Neural cell (in vitro differentiated cells): Measurements from ENCODE around the gene RHOH. TPM values are rescaled to one million over a fixed set of nuclear protein-coding genes. Genes with fewer than 3 reads are reported as not detected.

ENCODE experiments used
- H2AFZ ChIP-seq: fragments of 200-600, 300-800 bp; sonication (generic), shearing (Covaris generic); 2 replicates; pipeline ENCODE4 v1.6.0; 2014; ENCODE audit warnings: low read depth, mild to moderate bottlenecking, antibody characterized with exemption, low read length, moderate library complexity
- H3F3A ChIP-seq: fragments of 200-600 bp; shearing (Covaris generic); 2 replicates; pipeline ENCODE4 v1.6.1; 2016; ENCODE audit warnings: mild to moderate bottlenecking, moderate library complexity, mixed read lengths, antibody characterized with exemption, low read length; ENCODE audit not compliant: insufficient read depth, poor library complexity, severe bottlenecking
- H3K27ac ChIP-seq: fragments of 200-600, 300-800 bp; sonication (generic), shearing (Covaris generic); 2 replicates; pipeline ENCODE4 v1.5.1; 2014; ENCODE audit warnings: mild to moderate bottlenecking, low read length, moderate library complexity
- H3K27me3 ChIP-seq: fragments of 300-800, 200-600 bp; sonication (generic), shearing (Covaris generic); 2 replicates; pipeline ENCODE4 v1.6.0; 2014; ENCODE audit warnings: mild to moderate bottlenecking, low read depth, low read length, moderate library complexity; ENCODE audit not compliant: insufficient read depth
- H3K36me3 ChIP-seq: fragments of 300-800, 200-600 bp; sonication (generic), shearing (Covaris generic); 2 replicates; pipeline ENCODE4 v1.5.1; 2014; ENCODE audit warnings: mild to moderate bottlenecking, antibody characterized with exemption, low read length, moderate library complexity; ENCODE audit not compliant: insufficient read depth
- H3K4me2 ChIP-seq: fragments of 300-800, 200-600 bp; sonication (generic), shearing (Covaris generic); 2 replicates; pipeline ENCODE4 v1.6.0; 2014; ENCODE audit warnings: mild to moderate bottlenecking, low read length
- H3K4me3 ChIP-seq: fragments of 300-800, 200-600 bp; sonication (generic), shearing (Covaris generic); 2 replicates; pipeline ENCODE4 v1.5.1; 2014; ENCODE audit warnings: mild to moderate bottlenecking, low read length, moderate library complexity
- H3K79me2 ChIP-seq: fragments of 200-600 bp; shearing (Covaris generic); replicated peaks from 2 replicates; pipeline ENCODE4 v1.6.0; 2014; ENCODE audit warnings: mild to moderate bottlenecking, low read length, moderate library complexity; ENCODE audit not compliant: insufficient read depth
- H3K9ac ChIP-seq: fragments of 300-800, 200-600 bp; sonication (generic), shearing (Covaris generic); 2 replicates; pipeline ENCODE4 v1.6.1; 2016; ENCODE audit warnings: mild to moderate bottlenecking, low read length, mixed read lengths
- H3K9me2 ChIP-seq: fragments of 200-600 bp; shearing (Covaris generic); 2 replicates; pipeline ENCODE4 v1.6.1; 2016; ENCODE audit warnings: mild to moderate bottlenecking, low read length, mixed read lengths; ENCODE audit not compliant: insufficient read depth
- H3K9me3 ChIP-seq: fragments of 200-600, 300-800 bp; sonication (generic), shearing (Covaris generic); 2 replicates; pipeline ENCODE4 v1.6.1; 2016; ENCODE audit warnings: mild to moderate bottlenecking, mixed run types, low read length, moderate library complexity, mixed read lengths
- H4K20me1 ChIP-seq: fragments of 200-600 bp; shearing (Covaris generic); 2 replicates; pipeline ENCODE4 v1.6.1; 2016; ENCODE audit warnings: mild to moderate bottlenecking, mixed run types; ENCODE audit not compliant: insufficient read depth
- EP300 ChIP-seq: fragments of 450-650 bp; conservative IDR thresholded peaks from 2 replicates; pipeline ENCODE4 v1.6.1; 2014; ENCODE audit warnings: antibody characterized with exemption, mild to moderate bottlenecking, moderate library complexity; ENCODE audit not compliant: poor library complexity, severe bottlenecking
- EZH2 ChIP-seq: fragments of 200-600, 300-800 bp; shearing (Covaris generic), sonication (generic); IDR thresholded peaks from 2 replicates; pipeline ENCODE4 v1.6.1; 2014; ENCODE audit warnings: antibody characterized with exemption, low read length, borderline replicate concordance, mild to moderate bottlenecking; ENCODE audit not compliant: insufficient read depth, poor library complexity, severe bottlenecking
- MXI1 ChIP-seq: fragments of 450-650 bp; conservative IDR thresholded peaks from 2 replicates; pipeline ENCODE4 v1.6.1; 2014; ENCODE audit warnings: antibody characterized with exemption, mild to moderate bottlenecking; ENCODE audit not compliant: poor library complexity, severe bottlenecking
- POLR2AphosphoS5 ChIP-seq: IDR thresholded peaks from 2 replicates; pipeline ENCODE4 v1.6.1; 2012
- RAD21 ChIP-seq: fragments of 450-650 bp; conservative IDR thresholded peaks from 2 replicates; pipeline ENCODE4 v1.6.1; 2014; ENCODE audit warnings: antibody characterized with exemption, mild to moderate bottlenecking, moderate library complexity
- SMC3 ChIP-seq: fragments of 450-650 bp; conservative IDR thresholded peaks from 2 replicates; pipeline ENCODE4 v1.6.1; 2014; ENCODE audit warnings: antibody characterized with exemption, mild to moderate bottlenecking, moderate library complexity; ENCODE audit not compliant: poor library complexity
- TAF1 ChIP-seq: IDR thresholded peaks from 2 replicates; pipeline ENCODE4 v1.6.1; 2012; ENCODE audit warnings: low read depth
- polyA plus RNA-seq: library from polyadenylated mRNA; depleted of rRNA; stranded (reverse); fragments of >200 nt; gene quantifications from 2 replicates; pipeline ENCODE4 v1.2.3, GENCODE V29; 2014
- TF ChIP-seq, protein P1 (sequence below): IDR thresholded peaks from 2 replicates; pipeline ENCODE4 v1.6.1; 2012; ENCODE audit warnings: borderline replicate concordance
- TF ChIP-seq, protein P2 (sequence below): fragments of 450-650 bp; IDR thresholded peaks from 2 replicates; pipeline ENCODE4 v1.5.1; 2014; ENCODE audit warnings: antibody characterized with exemption, mild to moderate bottlenecking, moderate library complexity; ENCODE audit not compliant: poor library complexity, severe bottlenecking

RHOH gene
- polyA plus RNA-seq, 1 donor from 2014 or later = not detected

- no peak overlapping the region for H3K4me3 ChIP-seq
- no peak overlapping the region for H2AFZ ChIP-seq
- H3K36me3 ChIP-seq = no peaks in the 10 kb centered on the region
- H3K27me3 ChIP-seq = no peaks in the 10 kb centered on the region
- H3K79me2 ChIP-seq = no peaks in the 10 kb centered on the region
- no peaks in the 10 kb centered on the region for H4K20me1 ChIP-seq
- H3K27ac ChIP-seq = no peak overlapping the region
- H3K4me2 ChIP-seq = no peak overlapping the region
- H3K9me2 ChIP-seq = no peaks in the 10 kb centered on the region
- TF ChIP-seq RAD21 (no peak), SMC3 (no peak), MXI1 (no peak), EZH2 (no peak), POLR2AphosphoS5 (no peak), EP300 (no peak), TAF1 (no peak)
- TF ChIP-seq, protein P1, sequence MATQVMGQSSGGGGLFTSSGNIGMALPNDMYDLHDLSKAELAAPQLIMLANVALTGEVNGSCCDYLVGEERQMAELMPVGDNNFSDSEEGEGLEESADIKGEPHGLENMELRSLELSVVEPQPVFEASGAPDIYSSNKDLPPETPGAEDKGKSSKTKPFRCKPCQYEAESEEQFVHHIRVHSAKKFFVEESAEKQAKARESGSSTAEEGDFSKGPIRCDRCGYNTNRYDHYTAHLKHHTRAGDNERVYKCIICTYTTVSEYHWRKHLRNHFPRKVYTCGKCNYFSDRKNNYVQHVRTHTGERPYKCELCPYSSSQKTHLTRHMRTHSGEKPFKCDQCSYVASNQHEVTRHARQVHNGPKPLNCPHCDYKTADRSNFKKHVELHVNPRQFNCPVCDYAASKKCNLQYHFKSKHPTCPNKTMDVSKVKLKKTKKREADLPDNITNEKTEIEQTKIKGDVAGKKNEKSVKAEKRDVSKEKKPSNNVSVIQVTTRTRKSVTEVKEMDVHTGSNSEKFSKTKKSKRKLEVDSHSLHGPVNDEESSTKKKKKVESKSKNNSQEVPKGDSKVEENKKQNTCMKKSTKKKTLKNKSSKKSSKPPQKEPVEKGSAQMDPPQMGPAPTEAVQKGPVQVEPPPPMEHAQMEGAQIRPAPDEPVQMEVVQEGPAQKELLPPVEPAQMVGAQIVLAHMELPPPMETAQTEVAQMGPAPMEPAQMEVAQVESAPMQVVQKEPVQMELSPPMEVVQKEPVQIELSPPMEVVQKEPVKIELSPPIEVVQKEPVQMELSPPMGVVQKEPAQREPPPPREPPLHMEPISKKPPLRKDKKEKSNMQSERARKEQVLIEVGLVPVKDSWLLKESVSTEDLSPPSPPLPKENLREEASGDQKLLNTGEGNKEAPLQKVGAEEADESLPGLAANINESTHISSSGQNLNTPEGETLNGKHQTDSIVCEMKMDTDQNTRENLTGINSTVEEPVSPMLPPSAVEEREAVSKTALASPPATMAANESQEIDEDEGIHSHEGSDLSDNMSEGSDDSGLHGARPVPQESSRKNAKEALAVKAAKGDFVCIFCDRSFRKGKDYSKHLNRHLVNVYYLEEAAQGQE = no peak
- TF ChIP-seq, protein P2, sequence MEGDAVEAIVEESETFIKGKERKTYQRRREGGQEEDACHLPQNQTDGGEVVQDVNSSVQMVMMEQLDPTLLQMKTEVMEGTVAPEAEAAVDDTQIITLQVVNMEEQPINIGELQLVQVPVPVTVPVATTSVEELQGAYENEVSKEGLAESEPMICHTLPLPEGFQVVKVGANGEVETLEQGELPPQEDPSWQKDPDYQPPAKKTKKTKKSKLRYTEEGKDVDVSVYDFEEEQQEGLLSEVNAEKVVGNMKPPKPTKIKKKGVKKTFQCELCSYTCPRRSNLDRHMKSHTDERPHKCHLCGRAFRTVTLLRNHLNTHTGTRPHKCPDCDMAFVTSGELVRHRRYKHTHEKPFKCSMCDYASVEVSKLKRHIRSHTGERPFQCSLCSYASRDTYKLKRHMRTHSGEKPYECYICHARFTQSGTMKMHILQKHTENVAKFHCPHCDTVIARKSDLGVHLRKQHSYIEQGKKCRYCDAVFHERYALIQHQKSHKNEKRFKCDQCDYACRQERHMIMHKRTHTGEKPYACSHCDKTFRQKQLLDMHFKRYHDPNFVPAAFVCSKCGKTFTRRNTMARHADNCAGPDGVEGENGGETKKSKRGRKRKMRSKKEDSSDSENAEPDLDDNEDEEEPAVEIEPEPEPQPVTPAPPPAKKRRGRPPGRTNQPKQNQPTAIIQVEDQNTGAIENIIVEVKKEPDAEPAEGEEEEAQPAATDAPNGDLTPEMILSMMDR = no peak
- no peaks in the 10 kb centered on the region for H3K9me3 ChIP-seq
- H3F3A ChIP-seq = no peaks in the 10 kb centered on the region
- H3K9ac ChIP-seq = no peak overlapping the region
These were observed 19.2 kb upstream of the RHOH start for GRCh38 chr4:40177591-40177990.

DNA sequence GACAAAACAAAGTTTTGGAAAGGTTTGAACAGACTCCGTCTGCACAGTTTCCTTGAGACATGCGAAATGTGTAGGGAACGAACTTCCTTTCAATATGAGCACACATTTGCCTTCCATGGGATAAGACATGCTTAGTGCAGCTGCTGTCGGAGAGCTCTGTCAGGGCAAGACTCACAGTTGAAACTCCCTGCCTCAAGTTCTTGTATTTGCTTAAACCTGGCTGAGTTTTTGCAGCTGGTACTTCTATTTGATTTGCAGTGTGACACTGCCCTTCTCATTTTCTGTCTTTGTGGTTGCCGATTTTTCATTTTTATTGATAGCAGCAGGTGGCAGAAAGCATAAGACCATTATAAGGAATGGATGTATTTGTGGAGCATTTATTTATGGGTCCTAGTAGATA is 18.2 kb upstream of the RHOH start:
- H3K4me2 ChIP-seq = no peak overlapping the region
- no peaks in the 10 kb centered on the region for H3K27me3 ChIP-seq
- H3K9ac ChIP-seq = no peak overlapping the region
- H3F3A ChIP-seq = no peaks in the 10 kb centered on the region
- no peaks in the 10 kb centered on the region for H3K36me3 ChIP-seq
- H3K4me3 ChIP-seq = no peak overlapping the region
- TF ChIP-seq, protein P1 = no peak
- no peak for TF ChIP-seq MXI1
- TF ChIP-seq POLR2AphosphoS5 = no peak
- TF ChIP-seq, protein P2 = no peak
- TF ChIP-seq EP300 = no peak
- no peak for TF ChIP-seq EZH2
- no peak for TF ChIP-seq TAF1
- no peak for TF ChIP-seq RAD21
- TF ChIP-seq SMC3 = no peak
- no peaks in the 10 kb centered on the region for H3K79me2 ChIP-seq
- no peaks in the 10 kb centered on the region for H3K9me2 ChIP-seq
- H2AFZ ChIP-seq = no peak overlapping the region
- no peaks in the 10 kb centered on the region for H3K9me3 ChIP-seq
- no peak overlapping the region for H3K27ac ChIP-seq
- H4K20me1 ChIP-seq = no peaks in the 10 kb centered on the region
